ENCODE results near the gene PAQR9. TPM values are rescaled to one million over a fixed set of nuclear protein-coding genes. Genes with fewer than 3 reads are reported as not detected.

PAQR9 gene
- total RNA-seq, 2 donors from 2014 or later = 0.26 to 0.33 TPM

DNA sequence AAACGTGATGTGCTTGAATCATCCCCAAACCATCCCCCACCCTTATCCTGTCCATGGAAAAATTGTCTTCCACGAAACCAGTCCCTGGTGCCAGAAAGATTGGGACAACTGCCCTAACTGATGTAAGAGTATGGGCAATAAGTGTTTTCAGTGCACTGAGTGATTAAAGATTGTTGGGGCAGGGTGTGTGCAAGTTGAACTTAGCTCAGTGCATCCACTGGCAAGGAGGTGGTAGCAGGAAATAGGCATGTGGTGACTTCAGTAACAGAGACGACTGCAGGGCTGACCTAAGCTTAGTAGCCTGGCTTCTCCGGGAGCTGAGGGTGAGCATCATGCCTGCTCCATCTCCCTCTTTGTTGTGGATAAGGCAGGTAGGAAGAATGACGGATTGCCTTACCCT, 27.5 kb downstream of the PAQR9 start:
- no peaks in the 10 kb centered on the region for H3K36me3 ChIP-seq (replicated peaks in 1 of 2; ENCODE audit: insufficient read depth in 1 of 2, low read depth in 2 of 2)
- H3K4me3 ChIP-seq = no peak overlapping the region
- no peaks in the 10 kb centered on the region for H3K9me3 ChIP-seq
- DNase-seq = no peak
- no peak for ATAC-seq
- no peak overlapping the region for H3K27ac ChIP-seq
- intact Hi-C loops (cut with DNase I) = no loop called here
- 57 to 69% methylated on average over 5 of the region's 5 CpGs for WGBS, 2 donors
- TF ChIP-seq, protein P1, sequence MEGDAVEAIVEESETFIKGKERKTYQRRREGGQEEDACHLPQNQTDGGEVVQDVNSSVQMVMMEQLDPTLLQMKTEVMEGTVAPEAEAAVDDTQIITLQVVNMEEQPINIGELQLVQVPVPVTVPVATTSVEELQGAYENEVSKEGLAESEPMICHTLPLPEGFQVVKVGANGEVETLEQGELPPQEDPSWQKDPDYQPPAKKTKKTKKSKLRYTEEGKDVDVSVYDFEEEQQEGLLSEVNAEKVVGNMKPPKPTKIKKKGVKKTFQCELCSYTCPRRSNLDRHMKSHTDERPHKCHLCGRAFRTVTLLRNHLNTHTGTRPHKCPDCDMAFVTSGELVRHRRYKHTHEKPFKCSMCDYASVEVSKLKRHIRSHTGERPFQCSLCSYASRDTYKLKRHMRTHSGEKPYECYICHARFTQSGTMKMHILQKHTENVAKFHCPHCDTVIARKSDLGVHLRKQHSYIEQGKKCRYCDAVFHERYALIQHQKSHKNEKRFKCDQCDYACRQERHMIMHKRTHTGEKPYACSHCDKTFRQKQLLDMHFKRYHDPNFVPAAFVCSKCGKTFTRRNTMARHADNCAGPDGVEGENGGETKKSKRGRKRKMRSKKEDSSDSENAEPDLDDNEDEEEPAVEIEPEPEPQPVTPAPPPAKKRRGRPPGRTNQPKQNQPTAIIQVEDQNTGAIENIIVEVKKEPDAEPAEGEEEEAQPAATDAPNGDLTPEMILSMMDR (IDR thresholded peaks at IDR 0.05) = no peak
- TF ChIP-seq POLR2A (IDR thresholded peaks at IDR 0.05) = no peak
- H3K4me1 ChIP-seq = no peaks in the 10 kb centered on the region
- H3K27me3 ChIP-seq = no peaks in the 10 kb centered on the region

DNA sequence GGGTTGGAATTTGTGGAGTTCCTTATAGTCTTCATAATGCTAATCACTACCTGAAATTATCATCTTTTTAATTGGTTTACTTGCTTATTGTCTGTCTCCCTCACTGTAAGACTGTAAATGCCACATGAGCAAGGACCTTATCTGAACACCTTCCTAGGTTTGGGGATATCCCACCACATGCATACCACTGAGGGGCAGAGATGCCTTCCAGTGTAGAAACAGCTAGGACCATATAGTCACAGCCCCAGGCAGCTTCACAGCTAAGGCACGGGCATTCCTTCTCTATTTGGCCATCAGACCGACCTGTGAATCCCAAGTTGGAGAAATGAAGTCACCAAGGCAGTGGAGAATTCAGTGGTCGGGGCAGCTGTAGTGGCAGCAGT, 28.6 kb downstream of the PAQR9 start:
- intact Hi-C loops (cut with DNase I) = no loop called here

DNA sequence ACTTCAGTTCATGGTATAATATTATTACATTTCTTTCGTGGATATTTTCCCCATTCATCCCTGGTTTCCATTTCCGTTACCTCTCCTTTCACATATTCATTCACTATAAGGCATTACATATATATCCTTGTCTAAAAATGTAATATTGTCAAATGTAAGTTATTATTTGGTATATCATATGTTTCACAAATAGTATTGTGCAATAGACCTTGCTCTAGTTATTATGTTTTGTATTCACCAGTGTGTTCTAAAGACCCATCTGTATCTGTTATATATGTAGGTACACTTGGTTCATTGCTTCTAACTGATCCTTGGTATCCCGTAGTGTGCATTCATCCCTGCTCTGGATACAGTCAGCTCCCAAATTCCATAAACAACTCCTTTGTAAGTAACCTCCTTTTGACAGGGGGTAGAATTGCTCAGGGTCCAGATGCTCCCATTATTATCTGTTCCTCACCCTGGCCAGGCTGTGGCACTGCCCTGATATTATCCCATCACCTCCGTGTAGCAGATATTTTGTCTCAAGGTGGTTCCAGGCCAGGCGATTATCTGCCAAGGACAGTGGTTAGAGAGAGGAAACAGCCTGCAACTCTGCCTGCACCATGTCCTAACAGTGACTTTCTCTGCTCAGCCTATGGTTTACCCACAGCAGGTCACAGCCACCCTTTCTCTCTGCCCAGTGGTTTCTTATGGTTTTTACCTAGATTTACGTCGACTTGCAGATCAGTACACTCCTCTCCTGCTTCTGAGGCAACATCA, 29.2 kb downstream of the PAQR9 start:
- H3K36me3 ChIP-seq (replicated peaks in 1 of 2; ENCODE audit: insufficient read depth in 1 of 2, low read depth in 2 of 2) = no peaks in the 10 kb centered on the region
- DNase-seq (no peak), ATAC-seq (no peak)
- no peaks in the 10 kb centered on the region for H3K9me3 ChIP-seq
- 57 to 66% methylated on average over 7 of the region's 7 CpGs for WGBS, 2 donors
- TF ChIP-seq, protein P1 (IDR thresholded peaks at IDR 0.05) = no peak
- TF ChIP-seq POLR2A (IDR thresholded peaks at IDR 0.05) = no peak
- H3K4me1 ChIP-seq = no peaks in the 10 kb centered on the region
- H3K27ac ChIP-seq = no peak overlapping the region
- no peaks in the 10 kb centered on the region for H3K27me3 ChIP-seq
- no peak overlapping the region for H3K4me3 ChIP-seq
- intact Hi-C loops (cut with DNase I) = no loop called here

More for the DNA sequence above, 28.6 kb downstream of the PAQR9 start:
- Histone ChIP-seq H3K27ac (no peak overlapping the region), H3K4me1 (no peaks in the 10 kb centered on the region), H3K9me3 (no peaks in the 10 kb centered on the region), H3K27me3 (no peaks in the 10 kb centered on the region), H3K4me3 (no peak overlapping the region), H3K36me3 (replicated peaks in 1 of 2; ENCODE audit: insufficient read depth in 1 of 2, low read depth in 2 of 2) (no peaks in the 10 kb centered on the region)
- no peak for DNase-seq
- ATAC-seq = no peak
- no peak for TF ChIP-seq POLR2A (IDR thresholded peaks at IDR 0.05)
- TF ChIP-seq, protein P1 (IDR thresholded peaks at IDR 0.05) = no peak
- WGBS, 2 donors = 69 to 88% methylated on average over 3 of the region's 3 CpGs

GRCh38 chr3:142931222-142931621, 32.3 kb downstream of the PAQR9 start:
- Histone ChIP-seq H3K9me3 (no peaks in the 10 kb centered on the region), H3K36me3 (replicated peaks in 1 of 2; ENCODE audit: insufficient read depth in 1 of 2, low read depth in 2 of 2) (no peaks in the 10 kb centered on the region), H3K27ac (no peak overlapping the region), H3K4me1 (no peaks in the 10 kb centered on the region), H3K27me3 (no peaks in the 10 kb centered on the region), H3K4me3 (no peak overlapping the region)
- ATAC-seq (no peak), DNase-seq (peak in 1 of 4 donors; percentile 16)
- intact Hi-C loops (cut with DNase I) = no loop called here
- 53 to 74% methylated on average over 6 of the region's 6 CpGs for WGBS, 2 donors
- TF ChIP-seq, protein P1 (IDR thresholded peaks at IDR 0.05) = no peak
- no peak for TF ChIP-seq POLR2A (IDR thresholded peaks at IDR 0.05)

DNA sequence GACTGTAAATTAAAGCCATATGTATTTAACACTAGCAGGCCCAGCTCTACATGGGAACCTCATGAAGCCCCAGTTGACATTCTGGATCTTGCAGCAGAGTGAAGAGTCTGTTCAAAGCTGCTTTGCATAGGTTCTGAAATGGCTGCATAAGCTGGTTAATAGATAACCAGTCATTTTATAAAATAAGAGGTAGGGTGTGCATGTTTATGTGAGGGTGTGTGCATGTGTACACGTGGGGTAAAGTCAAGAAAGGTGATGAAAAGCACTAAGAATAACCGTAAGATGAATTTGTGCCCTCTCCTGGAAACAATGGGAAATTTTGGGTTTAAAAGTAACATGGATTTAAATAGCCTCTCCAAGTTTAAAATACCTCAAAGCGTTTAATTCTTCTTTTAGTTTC, 33.0 kb downstream of the PAQR9 start:
- TF ChIP-seq, protein P1 (IDR thresholded peaks at IDR 0.05) = no peak
- Histone ChIP-seq H3K9me3 (no peaks in the 10 kb centered on the region), H3K27ac (no peak overlapping the region), H3K4me3 (no peak overlapping the region), H3K27me3 (no peaks in the 10 kb centered on the region), H3K4me1 (no peaks in the 10 kb centered on the region), H3K36me3 (replicated peaks in 1 of 2; ENCODE audit: insufficient read depth in 1 of 2, low read depth in 2 of 2) (no peaks in the 10 kb centered on the region)
- ATAC-seq = no peak
- no peak for DNase-seq
- WGBS, 2 donors = 38 to 49% methylated on average over 3 of the region's 3 CpGs
- intact Hi-C loops (cut with DNase I) = no loop called here
